Uterus (tissue), 2 donors: ENCODE results near the gene CARD10.

Experiments used
- CTCF ChIP-seq, 4 experiments: fragments of 200-600 bp in 2 of 4; fragments of 450-650 bp in 2 of 4; sonication (generic) in 2 of 4; IDR thresholded peaks; one replicate each; pipeline ENCODE4 v1.5.1; 2016 to 2019; ENCODE audit warnings: antibody characterized with exemption in 4 of 4, mild to moderate bottlenecking in 2 of 4, moderate library complexity in 1 of 4
- POLR2A ChIP-seq, 2 donors: fragments of 450-650 bp; IDR thresholded peaks; one replicate each; pipeline ENCODE4 v1.6.1; 2016; ENCODE audit warnings: antibody characterized with exemption in 2 of 2, mild to moderate bottlenecking in 1 of 2, moderate library complexity in 1 of 2

- TF ChIP-seq CTCF (IDR thresholded peaks at IDR 0.05) = no peak
- TF ChIP-seq POLR2A (IDR thresholded peaks at IDR 0.05) = no peak
These were observed 29.2 kb downstream of the CARD10 start for GRCh38 chr22:37489983-37490382.
